SJSA1 (cell line): ENCODE data around the gene NLRP9. TPM values are rescaled to one million over a fixed set of nuclear protein-coding genes. Genes with fewer than 3 reads are reported as not detected.
"Not testable (repeated sequence)": the region's sequence is repeated elsewhere in the genome, so short reads cannot be mapped to it uniquely, and the experiment has no call there.

Source experiments
- DNase-seq, 2 experiments: peaks; one replicate each; pipeline ENCODE4 v3.0.0-alpha.2; 2015 to 2020; ENCODE audit warnings: low spot score in 2 of 2, low read depth in 1 of 2
- H3K27ac ChIP-seq: fragments of 250-450 bp; sonication (Bioruptor Pico); 2 replicates; pipeline ENCODE4 v1.5.1; 2020; ENCODE audit warnings: mild to moderate bottlenecking, moderate library complexity
- H3K27me3 ChIP-seq: fragments of 250-450 bp; sonication (Bioruptor Pico); replicated peaks from 2 replicates; pipeline ENCODE4 v1.5.1; 2020; ENCODE audit warnings: mild to moderate bottlenecking, moderate library complexity
- H3K36me3 ChIP-seq: fragments of 250-450 bp; sonication (Bioruptor Pico); 2 replicates; pipeline ENCODE4 v1.5.1; 2020; ENCODE audit warnings: mild to moderate bottlenecking
- H3K4me1 ChIP-seq: fragments of 250-450 bp; sonication (Bioruptor Pico); replicated peaks from 2 replicates; pipeline ENCODE4 v1.6.1; 2021; ENCODE audit warnings: mild to moderate bottlenecking
- H3K4me3 ChIP-seq: fragments of 250-450 bp; sonication (Bioruptor Pico); 2 replicates; pipeline ENCODE4 v1.5.1; 2020; ENCODE audit warnings: mild to moderate bottlenecking
- H3K9me3 ChIP-seq: fragments of 250-450 bp; sonication (Bioruptor Pico); replicated peaks from 2 replicates; pipeline ENCODE4 v1.5.1; 2020; ENCODE audit warnings: mild to moderate bottlenecking
- total RNA-seq: library from RNA; depleted of rRNA; stranded (reverse); fragments of >200 nt; shearing (Covaris generic); gene quantifications from 2 replicates; pipeline ENCODE4 v1.2.3, GENCODE V29; 2014

Gene NLRP9
- total RNA-seq, 1 experiment from 2014 or later, result not detected

- not testable (repeated sequence) for H3K4me3 ChIP-seq, H3K27ac ChIP-seq, DNase-seq, H3K27me3 ChIP-seq, H3K4me1 ChIP-seq, H3K9me3 ChIP-seq, H3K36me3 ChIP-seq
Measured at GRCh38 chr19:55717879-55718711, 20.1 kb downstream of the NLRP9 start.

GRCh38 chr19:55717251-55717650 is 21.0 kb downstream of the NLRP9 start:
- no peak overlapping the region for H3K4me3 ChIP-seq
- DNase-seq, result no peak
- no peaks in the 10 kb centered on the region for H3K27me3 ChIP-seq
- peaks cover 8% of the 10 kb centered on the region; the same call in 1 of the 2 replicates for H3K9me3 ChIP-seq
- H3K36me3 ChIP-seq, result no peaks in the 10 kb centered on the region
- H3K27ac ChIP-seq, result no peak overlapping the region
- H3K4me1 ChIP-seq, result no peaks in the 10 kb centered on the region

DNA sequence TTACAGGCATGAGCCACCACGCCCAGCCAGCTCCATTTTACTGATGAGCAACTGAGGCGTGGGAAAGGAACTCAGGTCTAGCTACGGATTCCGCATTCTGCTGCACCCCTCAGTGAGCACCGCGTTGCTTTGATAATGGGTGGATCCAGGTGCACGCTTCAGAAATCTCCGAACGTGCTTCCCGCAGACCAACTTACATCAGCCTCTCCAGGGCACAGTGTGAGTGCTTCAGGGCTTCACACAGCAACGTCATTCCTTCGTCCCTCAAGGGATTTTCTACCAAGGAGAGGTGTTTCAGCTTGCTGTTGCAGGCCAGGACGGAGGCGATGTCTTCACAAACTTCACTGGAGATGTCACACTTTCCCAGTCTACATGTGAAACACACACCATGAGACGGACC is 21.7 kb downstream of the NLRP9 start:
- Histone ChIP-seq H3K9me3 (peaks cover 8% of the 10 kb centered on the region; the same call in 1 of the 2 replicates), H3K27ac (no peak overlapping the region), H3K4me3 (no peak overlapping the region), H3K36me3 (no peaks in the 10 kb centered on the region), H3K4me1 (no peaks in the 10 kb centered on the region), H3K27me3 (no peaks in the 10 kb centered on the region)
- no peak for DNase-seq

- no peak overlapping the region for H3K4me3 ChIP-seq
- H3K27me3 ChIP-seq, result 0 out of 2 replicates have a peak, but pooled peaks cover 5% of the 10 kb centered on the region
- H3K4me1 ChIP-seq, result no peaks in the 10 kb centered on the region
- DNase-seq, result no peak
- H3K27ac ChIP-seq, result no peak overlapping the region
- no peaks in the 10 kb centered on the region for H3K36me3 ChIP-seq
- no peaks in the 10 kb centered on the region for H3K9me3 ChIP-seq
Measured at GRCh38 chr19:55712804-55713631, 25.2 kb downstream of the NLRP9 start.

GRCh38 chr19:55711719-55712118 is 26.5 kb downstream of the NLRP9 start:
- DNase-seq, result no peak
- no peak overlapping the region for H3K27ac ChIP-seq
- no peak overlapping the region for H3K4me3 ChIP-seq
- no peaks in the 10 kb centered on the region for H3K4me1 ChIP-seq
- 0 out of 2 replicates have a peak, but pooled peaks cover 7% of the 10 kb centered on the region for H3K27me3 ChIP-seq
- no peaks in the 10 kb centered on the region for H3K9me3 ChIP-seq
- H3K36me3 ChIP-seq, result no peaks in the 10 kb centered on the region

DNA sequence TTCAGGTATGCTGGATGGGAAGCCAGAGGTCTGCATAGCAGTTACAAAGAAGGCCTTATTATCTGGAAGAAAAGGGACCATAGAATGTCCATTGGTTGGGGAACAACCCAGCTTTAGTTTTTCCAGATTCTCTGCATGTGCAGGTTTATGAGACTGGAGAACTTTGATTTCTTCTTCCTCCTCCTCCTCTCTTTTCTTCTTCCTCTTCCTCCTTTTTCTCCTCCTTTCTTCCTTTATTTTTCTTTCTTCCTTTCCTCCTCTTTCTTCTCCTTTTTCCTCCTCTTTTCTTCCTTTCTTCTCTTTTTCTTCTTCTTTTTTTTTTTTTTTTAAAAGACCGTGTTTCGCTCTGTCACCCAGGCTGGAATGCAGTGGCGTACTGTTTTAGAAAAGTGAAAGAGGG is 32.2 kb downstream of the NLRP9 start:
- H3K4me3 ChIP-seq, result no peak overlapping the region
- H3K27ac ChIP-seq, result no peak overlapping the region
- DNase-seq, result no peak
- H3K4me1 ChIP-seq, result no peaks in the 10 kb centered on the region
- peaks cover 2% of the 10 kb centered on the region; the same call in 1 of the 2 replicates for H3K36me3 ChIP-seq
- H3K27me3 ChIP-seq, result 0 out of 2 replicates have a peak, but pooled peaks cover 7% of the 10 kb centered on the region
- H3K9me3 ChIP-seq, result no peaks in the 10 kb centered on the region

DNA sequence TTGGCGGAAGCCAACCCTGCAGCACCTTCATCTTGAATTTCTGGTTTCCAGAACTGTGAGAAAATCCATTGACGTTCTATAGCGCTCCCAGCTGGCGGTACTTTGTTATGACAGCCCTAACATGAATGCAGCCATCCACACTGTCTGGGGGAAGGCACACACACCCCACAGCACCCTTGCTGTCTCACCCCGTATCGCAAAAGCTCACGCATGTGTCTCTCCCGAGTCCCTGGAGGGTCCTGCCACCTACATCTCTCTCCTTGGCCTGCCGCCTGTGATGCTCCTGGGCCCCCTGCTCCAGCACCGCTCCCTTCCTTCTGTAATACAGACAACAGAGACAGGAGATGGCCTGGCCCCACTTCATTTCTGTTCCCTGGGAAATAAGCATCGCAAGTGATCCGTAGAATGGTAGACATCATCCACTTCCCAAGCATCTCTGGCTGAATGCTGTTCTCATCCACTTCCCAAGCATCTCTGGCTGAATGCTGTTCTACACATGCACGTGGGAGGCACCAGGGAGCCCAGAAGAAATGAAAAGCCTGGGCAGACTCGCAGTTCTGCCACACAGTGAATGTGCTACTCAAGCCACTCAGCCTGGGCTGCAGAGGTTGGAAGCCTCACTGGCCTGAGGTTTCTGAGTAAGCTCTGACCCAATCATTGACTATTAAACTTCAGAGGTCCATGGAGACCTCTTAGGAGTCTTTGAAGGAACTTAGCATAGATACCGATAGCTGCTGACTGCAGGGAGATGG is 33.5 kb downstream of the NLRP9 start:
- no peak for DNase-seq
- peaks cover 2% of the 10 kb centered on the region; the same call in 1 of the 2 replicates for H3K36me3 ChIP-seq

GRCh38 chr19:55703790-55704215 is 34.4 kb downstream of the NLRP9 start:
- Histone ChIP-seq H3K4me3 (no peak overlapping the region), H3K27ac (no peak overlapping the region), H3K27me3 (0 out of 2 replicates have a peak, but pooled peaks cover 7% of the 10 kb centered on the region), H3K36me3 (peaks cover 2% of the 10 kb centered on the region; the same call in 1 of the 2 replicates), H3K9me3 (no peaks in the 10 kb centered on the region), H3K4me1 (no peaks in the 10 kb centered on the region)
- DNase-seq, result no peak

More for the DNA sequence above, 33.5 kb downstream of the NLRP9 start:
- Histone ChIP-seq H3K27ac (no peak overlapping the region), H3K27me3 (0 out of 2 replicates have a peak, but pooled peaks cover 7% of the 10 kb centered on the region), H3K9me3 (no peaks in the 10 kb centered on the region), H3K4me3 (no peak overlapping the region), H3K4me1 (no peaks in the 10 kb centered on the region)

GRCh38 chr19:55702131-55702627 is 36.0 kb downstream of the NLRP9 start:
- no peaks in the 10 kb centered on the region for H3K4me1 ChIP-seq
- DNase-seq, result no peak
- no peaks in the 10 kb centered on the region for H3K9me3 ChIP-seq
- peaks cover 2% of the 10 kb centered on the region for H3K36me3 ChIP-seq
- H3K4me3 ChIP-seq, result no peak overlapping the region
- no peaks in the 10 kb centered on the region for H3K27me3 ChIP-seq
- no peak overlapping the region for H3K27ac ChIP-seq

DNA sequence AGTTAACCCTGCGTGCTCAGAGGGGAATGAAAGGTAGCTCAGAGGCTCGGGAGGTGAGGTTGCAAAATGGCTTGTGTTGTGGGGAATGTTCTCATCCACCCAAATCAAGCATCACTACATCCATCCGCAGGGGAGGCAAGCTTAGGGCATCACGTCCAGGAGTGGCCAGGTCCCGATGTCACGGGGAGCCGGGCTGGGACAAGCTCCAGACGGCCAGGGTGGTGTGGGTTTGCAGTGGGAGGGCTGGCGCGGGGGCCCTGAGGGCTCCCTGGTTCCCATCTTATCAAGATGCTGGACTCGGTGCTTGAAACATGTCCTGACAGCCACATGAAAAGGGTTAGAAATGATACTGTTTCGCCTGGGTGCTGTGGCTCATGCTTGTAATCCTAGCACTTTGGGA is 37.4 kb downstream of the NLRP9 start:
- Histone ChIP-seq H3K9me3 (no peaks in the 10 kb centered on the region), H3K4me1 (no peaks in the 10 kb centered on the region), H3K4me3 (no peak overlapping the region), H3K27ac (no peak overlapping the region), H3K36me3 (peaks cover 14% of the 10 kb centered on the region), H3K27me3 (no peaks in the 10 kb centered on the region)
- no peak for DNase-seq

DNA sequence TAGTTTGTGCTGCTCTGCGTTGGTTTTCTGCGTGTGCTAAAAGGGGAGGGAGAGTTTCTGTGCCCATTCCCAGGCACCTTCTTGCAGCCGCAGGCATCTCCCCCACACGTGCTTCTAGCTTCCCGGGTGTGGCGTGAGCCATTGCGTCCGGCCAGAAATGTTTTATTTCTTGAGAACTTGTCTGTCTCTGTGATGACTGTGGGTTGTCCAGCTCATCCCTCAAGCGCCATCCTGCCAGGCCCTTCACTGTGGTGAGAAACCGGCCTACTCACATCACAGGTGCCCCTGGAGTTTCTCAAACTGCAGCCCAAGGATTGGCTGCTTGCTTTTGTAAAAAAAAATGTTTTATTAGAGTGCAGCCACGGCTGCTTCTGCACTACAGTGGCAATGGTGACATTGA is 39.0 kb downstream of the NLRP9 start:
- Histone ChIP-seq H3K4me1 (no peaks in the 10 kb centered on the region), H3K4me3 (no peak overlapping the region), H3K9me3 (no peaks in the 10 kb centered on the region), H3K36me3 (peaks cover 26% of the 10 kb centered on the region), H3K27me3 (no peaks in the 10 kb centered on the region), H3K27ac (no peak overlapping the region)
- no peak for DNase-seq

DNA sequence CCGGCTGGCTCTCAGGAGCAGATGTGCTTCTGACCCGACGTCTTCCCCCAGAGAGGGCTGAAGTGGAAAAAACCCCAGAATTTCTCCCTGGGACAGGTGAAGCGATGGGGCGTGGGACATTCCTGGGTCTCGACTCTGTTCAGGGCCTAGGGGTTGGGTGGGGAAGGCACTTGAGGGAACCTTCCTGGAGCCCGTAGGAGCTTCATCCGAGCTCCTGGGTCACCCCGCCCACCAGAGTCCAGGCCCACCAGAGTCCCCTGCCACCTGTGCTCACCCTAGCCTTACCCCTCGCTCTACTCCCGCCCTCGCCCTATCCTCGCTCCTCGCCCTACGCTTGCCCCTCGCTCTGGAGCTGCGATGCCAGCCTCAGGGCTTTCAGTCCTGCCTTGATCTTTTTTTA is 39.9 kb downstream of the NLRP9 start:
- DNase-seq, result no peak
- no peak overlapping the region for H3K4me3 ChIP-seq
- peaks cover 33% of the 10 kb centered on the region for H3K36me3 ChIP-seq

DNA sequence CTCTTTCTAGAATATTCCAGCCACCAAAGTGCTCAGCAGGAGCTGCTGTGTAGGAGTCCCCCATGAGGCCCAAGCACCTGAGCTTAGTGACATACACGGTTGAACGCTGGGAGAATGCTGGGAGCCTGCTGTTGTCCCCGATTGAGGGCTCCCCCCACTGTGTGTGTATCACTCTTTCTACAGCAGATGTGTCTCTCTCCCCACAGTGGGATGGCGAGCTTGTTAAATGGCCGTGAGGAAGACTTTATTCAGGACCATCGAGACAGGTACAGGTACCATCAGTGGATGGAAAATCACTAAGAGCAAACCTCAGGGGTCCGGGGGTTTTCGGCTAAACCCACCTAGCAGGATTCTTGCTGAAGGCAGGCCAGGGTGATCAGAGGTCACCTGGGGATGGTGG is 40.5 kb downstream of the NLRP9 start:
- peaks cover 38% of the 10 kb centered on the region for H3K36me3 ChIP-seq

More for the DNA sequence above, 39.9 kb downstream of the NLRP9 start:
- no peaks in the 10 kb centered on the region for H3K27me3 ChIP-seq
- no peaks in the 10 kb centered on the region for H3K4me1 ChIP-seq
- no peak overlapping the region for H3K27ac ChIP-seq
- H3K9me3 ChIP-seq, result no peaks in the 10 kb centered on the region

More for the DNA sequence above, 40.5 kb downstream of the NLRP9 start:
- Histone ChIP-seq H3K27me3 (no peaks in the 10 kb centered on the region), H3K9me3 (no peaks in the 10 kb centered on the region), H3K4me3 (no peak overlapping the region), H3K27ac (no peak overlapping the region), H3K4me1 (no peaks in the 10 kb centered on the region)
- no peak for DNase-seq
